ENCODE results near the gene KANSL1.

DNA sequence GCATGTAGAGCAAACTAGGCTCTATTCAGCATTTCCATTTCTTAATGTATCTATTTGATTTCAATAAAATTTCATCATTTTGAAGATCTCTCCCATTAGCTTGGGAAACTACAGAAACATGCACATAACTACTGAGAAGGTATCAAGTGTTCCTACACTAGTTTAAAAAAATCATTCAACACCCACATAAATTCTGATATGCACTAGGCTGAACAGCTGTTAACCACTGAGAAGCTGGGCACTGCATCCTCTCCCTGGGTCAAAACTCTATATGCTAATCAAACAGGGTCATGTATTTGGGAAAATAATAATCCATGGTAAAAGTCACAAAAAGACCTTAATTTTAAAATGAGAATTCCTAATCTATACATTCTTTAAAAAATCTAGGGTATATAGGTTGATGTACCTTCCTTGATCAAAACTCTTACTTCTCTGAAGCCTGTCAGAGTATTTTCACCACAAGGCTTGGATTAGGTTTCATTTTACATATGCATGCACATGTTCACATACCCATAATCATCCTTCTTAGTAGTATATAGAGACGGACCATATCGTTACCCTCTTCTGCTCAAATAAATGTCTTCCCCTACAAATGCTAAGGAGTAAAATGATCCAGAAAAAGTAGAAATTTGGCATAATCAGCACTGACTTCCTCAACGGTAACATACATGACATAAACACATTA lies 57.2 kb downstream of the KANSL1 start:
- TF ChIP-seq SNAI2 (CRISPR knock-in tag; IDR thresholded peaks at IDR 0.05) (no peak), CSDC2 (CRISPR knock-in tag; IDR thresholded peaks at IDR 0.05) (no peak), ISL1 (CRISPR knock-in tag; IDR thresholded peaks at IDR 0.05) (no peak), ZNF565 (CRISPR knock-in tag; conservative IDR thresholded peaks at IDR 0.05; ENCODE audit: low read depth) (no peak), RARB (CRISPR knock-in tag; IDR thresholded peaks at IDR 0.05) (no peak), ZFP30 (CRISPR knock-in tag; IDR thresholded peaks at IDR 0.05) (no peak)
- TF ChIP-seq, protein P1, sequence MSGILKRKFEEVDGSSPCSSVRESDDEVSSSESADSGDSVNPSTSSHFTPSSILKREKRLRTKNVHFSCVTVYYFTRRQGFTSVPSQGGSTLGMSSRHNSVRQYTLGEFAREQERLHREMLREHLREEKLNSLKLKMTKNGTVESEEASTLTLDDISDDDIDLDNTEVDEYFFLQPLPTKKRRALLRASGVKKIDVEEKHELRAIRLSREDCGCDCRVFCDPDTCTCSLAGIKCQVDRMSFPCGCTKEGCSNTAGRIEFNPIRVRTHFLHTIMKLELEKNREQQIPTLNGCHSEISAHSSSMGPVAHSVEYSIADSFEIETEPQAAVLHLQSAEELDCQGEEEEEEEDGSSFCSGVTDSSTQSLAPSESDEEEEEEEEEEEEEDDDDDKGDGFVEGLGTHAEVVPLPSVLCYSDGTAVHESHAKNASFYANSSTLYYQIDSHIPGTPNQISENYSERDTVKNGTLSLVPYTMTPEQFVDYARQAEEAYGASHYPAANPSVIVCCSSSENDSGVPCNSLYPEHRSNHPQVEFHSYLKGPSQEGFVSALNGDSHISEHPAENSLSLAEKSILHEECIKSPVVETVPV (CRISPR knock-in tag; IDR thresholded peaks at IDR 0.05) = no peak
- TF ChIP-seq, protein P2, sequence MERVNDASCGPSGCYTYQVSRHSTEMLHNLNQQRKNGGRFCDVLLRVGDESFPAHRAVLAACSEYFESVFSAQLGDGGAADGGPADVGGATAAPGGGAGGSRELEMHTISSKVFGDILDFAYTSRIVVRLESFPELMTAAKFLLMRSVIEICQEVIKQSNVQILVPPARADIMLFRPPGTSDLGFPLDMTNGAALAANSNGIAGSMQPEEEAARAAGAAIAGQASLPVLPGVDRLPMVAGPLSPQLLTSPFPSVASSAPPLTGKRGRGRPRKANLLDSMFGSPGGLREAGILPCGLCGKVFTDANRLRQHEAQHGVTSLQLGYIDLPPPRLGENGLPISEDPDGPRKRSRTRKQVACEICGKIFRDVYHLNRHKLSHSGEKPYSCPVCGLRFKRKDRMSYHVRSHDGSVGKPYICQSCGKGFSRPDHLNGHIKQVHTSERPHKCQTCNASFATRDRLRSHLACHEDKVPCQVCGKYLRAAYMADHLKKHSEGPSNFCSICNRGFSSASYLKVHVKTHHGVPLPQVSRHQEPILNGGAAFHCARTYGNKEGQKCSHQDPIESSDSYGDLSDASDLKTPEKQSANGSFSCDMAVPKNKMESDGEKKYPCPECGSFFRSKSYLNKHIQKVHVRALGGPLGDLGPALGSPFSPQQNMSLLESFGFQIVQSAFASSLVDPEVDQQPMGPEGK (CRISPR knock-in tag; IDR thresholded peaks at IDR 0.05; ENCODE audit: borderline replicate concordance) = no peak
